GM23248 (cell line): ENCODE data around the gene C1QA. TPM values are rescaled to one million over a fixed set of nuclear protein-coding genes. Genes with fewer than 3 reads are reported as not detected.
A peak's percentile ranks its signal among the peaks of the same experiment; 100 is the strongest.

ENCODE experiments used
- DNase-seq: peaks from one replicate; pipeline ENCODE4 v3.0.0-alpha.2; 2015
- H2AFZ ChIP-seq: fragments of 200-600 bp; sonication (generic); 2 replicates; pipeline ENCODE4 v1.6.1; 2016; ENCODE audit warnings: antibody characterized with exemption
- H3F3A ChIP-seq: fragments of 200-600 bp; sonication (generic); 2 replicates; pipeline ENCODE4 v1.6.1; 2016; ENCODE audit warnings: mild to moderate bottlenecking, antibody characterized with exemption, mixed run types; ENCODE audit not compliant: insufficient read depth
- H3K27ac ChIP-seq: fragments of 200-600 bp; sonication (generic); 2 replicates; pipeline ENCODE4 v1.5.1; 2016; ENCODE audit warnings: mild to moderate bottlenecking
- H3K27me3 ChIP-seq: fragments of 200-600 bp; sonication (generic); replicated peaks from 2 replicates; pipeline ENCODE4 v1.6.1; 2016; ENCODE audit warnings: mild to moderate bottlenecking; ENCODE audit not compliant: insufficient read depth
- H3K36me3 ChIP-seq: fragments of 200-600 bp; sonication (generic); 2 replicates; pipeline ENCODE4 v1.6.1; 2016; ENCODE audit warnings: low read depth, mild to moderate bottlenecking
- H3K4me1 ChIP-seq: fragments of 200-600 bp; sonication (generic); 2 replicates; pipeline ENCODE4 v1.6.1; 2016; ENCODE audit warnings: mild to moderate bottlenecking; ENCODE audit not compliant: insufficient read depth
- H3K4me2 ChIP-seq: fragments of 200-600 bp; sonication (generic); one replicate; pipeline ENCODE4 v1.6.1; 2016; ENCODE audit warnings: mild to moderate bottlenecking; ENCODE audit not compliant: unreplicated experiment
- H3K4me3 ChIP-seq: fragments of 200-600 bp; sonication (generic); 2 replicates; pipeline ENCODE4 v1.5.1; 2016; ENCODE audit warnings: mild to moderate bottlenecking
- H3K79me2 ChIP-seq: fragments of 200-600 bp; sonication (generic); 2 replicates; pipeline ENCODE4 v1.6.1; 2016; ENCODE audit warnings: mild to moderate bottlenecking; ENCODE audit not compliant: insufficient read depth
- H3K9ac ChIP-seq: fragments of 200-600 bp; sonication (generic); 2 replicates; pipeline ENCODE4 v1.6.1; 2016; ENCODE audit warnings: mild to moderate bottlenecking
- H3K9me2 ChIP-seq: fragments of 200-600 bp; sonication (generic); 2 replicates; pipeline ENCODE4 v1.6.1; 2016; ENCODE audit warnings: mixed run types, mild to moderate bottlenecking, moderate library complexity; ENCODE audit not compliant: insufficient read depth
- H3K9me3 ChIP-seq: fragments of 200-600 bp; sonication (generic); one replicate; pipeline ENCODE4 v1.6.1; 2017; ENCODE audit warnings: low read depth
- H4K20me1 ChIP-seq: fragments of 200-600 bp; sonication (generic); 2 replicates; pipeline ENCODE4 v1.6.0; 2016; ENCODE audit not compliant: insufficient read depth
- EZH2 ChIP-seq: fragments of 200-600 bp; sonication (generic); IDR thresholded peaks from 2 replicates; pipeline ENCODE4 v1.6.1; 2018; ENCODE audit warnings: antibody characterized with exemption, mild to moderate bottlenecking; ENCODE audit not compliant: insufficient read depth, poor library complexity, severe bottlenecking
- EZH2phosphoT487 ChIP-seq: fragments of 200-600 bp; sonication (generic); IDR thresholded peaks from 2 replicates; pipeline ENCODE4 v1.6.1; 2018; ENCODE audit warnings: antibody characterized with exemption, moderate library complexity, mild to moderate bottlenecking, low read depth; ENCODE audit not compliant: insufficient read depth
- WGBS, 2 experiments: methylation state at CpG; one replicate each; pipeline ENCODE4 v1.1.6; 2015 to 2017; ENCODE audit warnings: low lambda C conversion rate in 2 of 2, low coverage in 1 of 2; ENCODE audit errors: missing lambda C conversion rate in 2 of 2; 5-methylcytosine and 5-hydroxymethylcytosine counted together
- in situ Hi-C: fragments of 300-500 bp; cut with MboI; formaldehyde crosslinking; loops from 2 replicates; pipeline ENCODE4 v1.15.0; 2020
- polyA plus RNA-seq: library from polyadenylated mRNA; unstranded; fragments of >200 nt; fragmentation: Nextera tagmentation; extraction: Ambion mirVana; gene quantifications from 2 replicates; pipeline ENCODE4 v1.2.1, GENCODE V29; 2016
- total RNA-seq: library from RNA; depleted of rRNA; stranded (reverse); fragments of >200 nt; shearing (Covaris generic); gene quantifications from 2 replicates; pipeline ENCODE4 v1.2.3, GENCODE V29; 2014

C1QA gene
- total and polyA plus RNA-seq, 2 experiments from 2014 or later, result not detected

- Histone ChIP-seq H3K79me2 (no peaks in the 10 kb centered on the region), H3K4me1 (no peaks in the 10 kb centered on the region), H3K9me3 (no peaks in the 10 kb centered on the region), H3K9ac (no peak overlapping the region), H3K36me3 (no peaks in the 10 kb centered on the region), H3K27me3 (peaks cover 40% of the 10 kb centered on the region), H2AFZ (no peak overlapping the region), H4K20me1 (no peaks in the 10 kb centered on the region), H3K4me3 (no peak overlapping the region), H3F3A (no peaks in the 10 kb centered on the region), H3K9me2 (no peaks in the 10 kb centered on the region), H3K27ac (no peak overlapping the region), H3K4me2 (no peak overlapping the region)
- 14 to 15% methylated on average over 9 to 10 of the region's 10 CpGs for WGBS, 2 experiments
- in situ Hi-C loops, result no loop called here
- no peak for DNase-seq
- TF ChIP-seq EZH2phosphoT487 (no peak), EZH2 (no peak)
These were observed 29.3 kb upstream of the C1QA start for GRCh38 chr1:22607154-22607553.

- Histone ChIP-seq H4K20me1 (no peaks in the 10 kb centered on the region), H3K4me1 (no peaks in the 10 kb centered on the region), H3K4me3 (no peak overlapping the region), H3K9me2 (no peaks in the 10 kb centered on the region), H3K4me2 (no peak overlapping the region), H2AFZ (no peak overlapping the region), H3K27ac (no peak overlapping the region), H3K36me3 (no peaks in the 10 kb centered on the region), H3K9me3 (no peaks in the 10 kb centered on the region), H3K9ac (no peak overlapping the region), H3F3A (no peaks in the 10 kb centered on the region), H3K27me3 (peaks cover 45% of the 10 kb centered on the region), H3K79me2 (no peaks in the 10 kb centered on the region)
- 19 to 25% methylated on average over 3 of the region's 3 CpGs for WGBS, 2 experiments
- in situ Hi-C loops, result no loop called here
- no peak for DNase-seq
- TF ChIP-seq EZH2phosphoT487 (no peak), EZH2 (no peak)
These were observed 28.1 kb upstream of the C1QA start for GRCh38 chr1:22608361-22608760.

- TF ChIP-seq EZH2 (no peak), EZH2phosphoT487 (no peak)
- Histone ChIP-seq H3K36me3 (no peaks in the 10 kb centered on the region), H3K9me2 (no peaks in the 10 kb centered on the region), H2AFZ (no peak overlapping the region), H3K27me3 (peaks cover 39% of the 10 kb centered on the region), H4K20me1 (no peaks in the 10 kb centered on the region), H3K79me2 (no peaks in the 10 kb centered on the region), H3K4me2 (no peak overlapping the region), H3K4me1 (no peaks in the 10 kb centered on the region), H3K4me3 (no peak overlapping the region), H3K9me3 (no peaks in the 10 kb centered on the region), H3K27ac (no peak overlapping the region), H3K9ac (no peak overlapping the region), H3F3A (no peaks in the 10 kb centered on the region)
- 6 to 10% methylated on average over 6 of the region's 6 CpGs for WGBS, 2 experiments
- no peak for DNase-seq
- in situ Hi-C loops, result no loop called here
These were observed 27.1 kb upstream of the C1QA start for GRCh38 chr1:22609291-22609690.

- peak; percentile 60 for DNase-seq
- WGBS, 2 experiments, result 19 to 22% methylated on average over 6 to 7 of the region's 7 CpGs
- H3K4me2 ChIP-seq, result no peak overlapping the region
- H3K4me1 ChIP-seq, result no peaks in the 10 kb centered on the region
- no peaks in the 10 kb centered on the region for H4K20me1 ChIP-seq
- peaks cover 32% of the 10 kb centered on the region for H3K27me3 ChIP-seq
- H3F3A ChIP-seq, result no peaks in the 10 kb centered on the region
- H3K27ac ChIP-seq, result no peak overlapping the region
- in situ Hi-C loops, result no loop called here
- no peaks in the 10 kb centered on the region for H3K9me2 ChIP-seq
- H3K9ac ChIP-seq, result no peak overlapping the region
- H3K79me2 ChIP-seq, result no peaks in the 10 kb centered on the region
- no peak overlapping the region for H3K4me3 ChIP-seq
- H2AFZ ChIP-seq, result no peak overlapping the region
- H3K9me3 ChIP-seq, result no peaks in the 10 kb centered on the region
- no peaks in the 10 kb centered on the region for H3K36me3 ChIP-seq
- no peak for TF ChIP-seq EZH2phosphoT487
- TF ChIP-seq EZH2, result no peak
These were observed 24.9 kb upstream of the C1QA start for GRCh38 chr1:22611530-22611947.
